NCI-H524 (cell line): Measurements from ENCODE around the gene GNAI1.

Source experiments
- DNase-seq, 2 experiments: peaks; one replicate each; lab custom pipeline; 2025; lab: John Stamatoyannopoulos, UW

The GNAI1 gene

GRCh38 chr7:80253237-80253636 is 118.6 kb downstream of the GNAI1 start:
- no peak for DNase-seq

DNA sequence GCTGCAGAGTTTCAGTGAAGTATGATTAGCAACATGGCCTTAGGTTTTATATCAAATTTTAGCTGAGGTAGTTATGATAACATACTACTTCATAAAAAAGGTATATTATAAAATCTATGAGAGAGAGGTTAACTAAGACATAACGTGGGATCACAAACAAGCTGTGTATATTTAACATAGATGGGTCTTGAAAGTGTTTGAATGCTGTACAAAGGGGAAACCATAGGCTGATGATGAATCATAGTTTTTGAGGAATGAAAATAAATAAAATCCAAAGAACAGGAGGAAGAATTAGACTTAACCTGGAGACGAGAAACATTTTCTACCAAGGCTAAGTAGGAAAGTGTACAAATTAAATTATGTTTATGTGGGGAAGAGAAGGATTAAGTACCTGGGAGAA is 119.0 kb downstream of the GNAI1 start:
- DNase-seq = no peak

GRCh38 chr7:80255656-80256055 is 121.0 kb downstream of the GNAI1 start:
- no peak for DNase-seq

DNA sequence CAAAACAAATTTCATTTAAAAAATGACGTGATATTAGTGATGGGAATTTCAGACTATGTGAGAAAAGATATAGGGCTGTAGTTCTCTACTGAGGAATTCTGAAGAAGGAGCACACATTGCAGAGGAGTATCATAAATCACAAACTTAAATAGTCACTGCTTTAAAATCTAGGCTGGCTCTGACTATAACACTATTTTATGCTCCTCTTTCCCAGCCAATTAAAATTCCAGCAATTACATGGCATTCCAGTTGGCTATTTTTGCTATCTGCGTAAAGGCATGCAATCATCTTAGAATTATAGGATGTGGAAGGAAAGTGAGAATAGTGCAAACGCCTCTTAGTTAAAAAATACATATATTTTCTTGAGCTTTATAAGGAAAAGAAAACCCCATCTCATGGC is 123.1 kb downstream of the GNAI1 start:
- DNase-seq = no peak

GRCh38 chr7:80260606-80261005 is 126.0 kb downstream of the GNAI1 start:
- no peak for DNase-seq

GRCh38 chr7:80263333-80263732 is 128.7 kb downstream of the GNAI1 start:
- no peak for DNase-seq

- DNase-seq = no peak
These were observed 129.2 kb downstream of the GNAI1 start for GRCh38 chr7:80263821-80264220.

DNA sequence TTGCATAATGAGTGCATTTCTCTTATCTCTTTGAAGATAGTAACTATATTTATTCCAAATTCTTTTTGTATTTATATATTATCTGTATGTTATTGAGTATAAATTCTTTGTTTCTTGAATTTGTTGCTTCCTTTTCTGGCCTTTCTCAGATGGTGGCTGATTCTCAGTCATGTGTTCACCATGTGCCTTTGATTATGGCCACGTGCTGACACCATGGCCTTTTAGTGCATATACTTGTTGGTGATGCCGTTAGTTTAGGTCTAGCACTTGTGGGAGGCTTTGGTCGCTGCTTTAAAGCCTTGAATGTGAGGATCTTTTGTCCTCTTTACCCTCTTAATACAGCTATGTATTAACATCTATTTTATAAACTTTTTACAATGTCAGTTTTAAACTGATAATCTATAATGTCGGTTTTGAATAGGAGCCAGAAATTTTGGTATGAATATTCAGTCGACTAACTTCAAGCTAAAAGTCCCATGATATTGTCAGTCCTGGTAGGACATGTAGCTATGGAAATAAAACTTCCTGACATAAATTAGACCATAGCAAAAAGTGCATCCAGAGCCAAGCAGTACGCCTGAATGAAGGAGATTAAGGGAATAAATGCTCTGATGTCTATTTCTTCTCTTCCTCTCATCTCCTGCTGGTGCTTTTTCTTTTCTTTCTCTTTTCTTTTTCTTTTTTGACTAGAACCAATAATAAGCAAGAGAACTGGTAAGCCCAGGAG is 130.3 kb downstream of the GNAI1 start:
- DNase-seq = no peak

DNA sequence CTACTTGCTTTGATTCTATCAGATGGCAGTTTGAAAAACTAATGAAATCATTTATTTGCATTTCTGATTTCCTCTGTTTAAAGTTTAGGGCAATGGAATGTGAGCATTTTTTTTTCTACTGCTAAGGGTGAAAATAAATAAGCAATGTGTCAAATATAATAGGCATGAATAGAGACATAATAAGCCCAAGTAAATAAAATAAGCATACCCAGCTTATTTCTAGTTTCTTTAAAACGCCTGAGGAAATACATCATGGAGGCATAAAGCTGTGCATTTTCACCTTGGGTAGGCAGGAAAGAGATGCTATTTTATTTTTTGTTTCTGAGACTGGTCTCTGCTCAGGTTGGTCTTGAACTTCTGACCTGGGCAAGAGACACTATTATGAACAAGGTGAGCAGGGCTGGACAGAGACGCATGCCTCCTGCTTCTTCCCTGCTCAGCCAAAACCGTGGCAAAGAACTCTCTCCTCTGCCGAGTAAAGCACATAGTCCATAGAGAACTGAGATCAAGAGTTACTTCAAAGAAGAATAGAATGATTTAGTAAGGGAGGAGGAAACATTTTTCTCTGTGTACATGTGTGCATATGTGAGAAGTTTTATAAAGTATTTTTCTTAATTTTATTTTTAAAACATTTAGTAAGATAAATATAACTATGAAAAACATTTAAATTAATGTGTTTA is 138.1 kb downstream of the GNAI1 start:
- DNase-seq = no peak

DNA sequence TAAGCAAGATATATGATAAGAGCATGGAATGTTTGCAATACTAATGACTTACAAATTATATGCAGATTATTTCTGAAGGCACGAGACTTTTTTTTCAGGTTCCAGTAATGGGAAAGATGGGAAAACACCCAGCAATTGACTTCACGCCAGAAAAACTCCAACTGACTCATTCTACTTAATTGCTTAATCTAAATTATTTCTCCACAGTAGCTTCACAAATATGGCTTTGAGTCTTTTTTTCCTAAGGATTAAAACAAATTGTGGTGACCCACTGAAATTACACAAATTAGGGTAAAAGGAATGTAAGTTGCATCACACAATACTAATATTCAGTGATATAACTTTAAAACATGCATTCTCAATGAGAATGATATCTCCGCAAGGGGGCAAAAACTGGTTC is 138.7 kb downstream of the GNAI1 start:
- no peak for DNase-seq

DNA sequence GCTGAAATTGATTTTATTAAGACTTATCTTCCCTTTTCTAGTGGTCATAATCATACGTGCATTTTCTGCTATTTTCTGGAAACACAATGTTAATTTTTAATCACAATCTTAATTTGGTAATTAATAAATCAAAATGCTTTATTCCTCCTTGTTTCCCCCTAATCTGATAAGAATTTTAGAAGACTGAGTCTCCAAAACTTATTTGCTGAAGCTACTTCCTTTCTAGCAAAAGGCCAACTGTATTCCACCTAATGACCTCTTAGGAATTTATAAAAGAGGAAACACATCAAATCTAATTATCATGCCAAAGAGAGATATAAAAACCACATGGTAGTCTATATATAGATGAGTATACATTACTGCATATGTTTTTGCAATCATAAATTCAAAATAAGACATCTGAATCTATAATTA is 140.6 kb downstream of the GNAI1 start:
- no peak for DNase-seq
